Measurements from ENCODE around the gene CCDC183.

DNA sequence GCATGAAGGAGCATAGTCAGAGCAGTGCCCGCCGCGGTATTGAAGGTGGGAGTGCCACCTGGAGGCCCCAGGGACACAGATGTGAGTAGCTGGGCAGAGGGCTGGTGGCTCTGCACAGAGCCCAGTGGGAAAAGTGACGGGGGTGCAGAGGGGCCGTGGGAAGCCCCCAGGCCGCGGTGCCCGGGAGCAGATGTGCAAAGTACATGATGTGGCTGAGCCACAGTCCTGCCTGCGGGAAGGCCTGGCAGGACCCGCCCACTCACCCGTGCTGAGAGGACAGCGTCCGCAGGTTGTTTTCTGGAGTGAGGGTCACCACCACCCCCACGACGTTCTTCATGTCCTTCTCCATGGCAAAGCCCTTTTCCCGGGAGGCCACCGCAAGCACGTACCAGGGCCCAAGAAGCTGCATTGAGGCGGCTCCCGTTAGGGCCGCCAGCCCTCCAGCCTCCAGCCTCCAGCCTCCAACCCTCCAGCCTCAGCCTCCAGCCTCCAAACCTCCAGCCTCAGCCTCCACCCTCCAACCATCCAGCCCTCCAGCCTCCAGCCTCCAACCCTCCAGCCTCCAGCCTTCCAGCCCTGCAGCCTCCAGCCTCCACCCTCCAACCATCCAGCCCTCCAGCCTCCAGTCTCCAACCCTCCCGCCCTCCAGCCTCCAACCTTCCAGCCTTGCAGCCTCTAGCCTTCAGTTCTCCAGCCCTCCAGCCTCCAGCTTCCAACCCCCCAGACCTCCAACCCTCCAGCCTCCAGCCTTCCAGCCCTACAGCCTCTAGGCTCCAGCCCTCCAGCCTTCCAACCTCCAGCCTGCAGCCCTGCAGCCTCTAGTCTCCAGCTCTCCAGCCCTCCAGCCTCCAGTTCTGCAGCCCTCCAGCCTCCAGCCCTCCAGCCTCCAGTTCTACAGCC, 48.7 kb upstream of the CCDC183 start:
- TF ChIP-seq, protein P1, sequence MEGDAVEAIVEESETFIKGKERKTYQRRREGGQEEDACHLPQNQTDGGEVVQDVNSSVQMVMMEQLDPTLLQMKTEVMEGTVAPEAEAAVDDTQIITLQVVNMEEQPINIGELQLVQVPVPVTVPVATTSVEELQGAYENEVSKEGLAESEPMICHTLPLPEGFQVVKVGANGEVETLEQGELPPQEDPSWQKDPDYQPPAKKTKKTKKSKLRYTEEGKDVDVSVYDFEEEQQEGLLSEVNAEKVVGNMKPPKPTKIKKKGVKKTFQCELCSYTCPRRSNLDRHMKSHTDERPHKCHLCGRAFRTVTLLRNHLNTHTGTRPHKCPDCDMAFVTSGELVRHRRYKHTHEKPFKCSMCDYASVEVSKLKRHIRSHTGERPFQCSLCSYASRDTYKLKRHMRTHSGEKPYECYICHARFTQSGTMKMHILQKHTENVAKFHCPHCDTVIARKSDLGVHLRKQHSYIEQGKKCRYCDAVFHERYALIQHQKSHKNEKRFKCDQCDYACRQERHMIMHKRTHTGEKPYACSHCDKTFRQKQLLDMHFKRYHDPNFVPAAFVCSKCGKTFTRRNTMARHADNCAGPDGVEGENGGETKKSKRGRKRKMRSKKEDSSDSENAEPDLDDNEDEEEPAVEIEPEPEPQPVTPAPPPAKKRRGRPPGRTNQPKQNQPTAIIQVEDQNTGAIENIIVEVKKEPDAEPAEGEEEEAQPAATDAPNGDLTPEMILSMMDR (IDR thresholded peaks at IDR 0.05 in 8 of 11, conservative IDR thresholded peaks at IDR 0.05 in 3 of 11): no peak
- TF ChIP-seq POLR2A (IDR thresholded peaks at IDR 0.05): no peak
- TF ChIP-seq POLR2AphosphoS5 (IDR thresholded peaks at IDR 0.05): no peak

All from spleen (tissue), 7 donors.